HG02610 (cell line): Measurements from ENCODE around the gene CDKAL1.
"Not testable (repeated sequence)": the region's sequence is repeated elsewhere in the genome, so short reads cannot be mapped to it uniquely, and the experiment has no call there.

Experiments
- ATAC-seq: cut with Tn5 transposase; IDR thresholded peaks from one replicate; pipeline ENCODE4 v1.9.1; 2021; ENCODE audit warnings: mild to moderate bottlenecking, moderate library complexity; ENCODE audit not compliant: unreplicated experiment

Gene CDKAL1

GRCh38 chr6:20827798-20828197 is 293.5 kb downstream of the CDKAL1 start:
- ATAC-seq: no peak

GRCh38 chr6:20830576-20830975 is 296.3 kb downstream of the CDKAL1 start:
- no peak for ATAC-seq

GRCh38 chr6:20831251-20831650 is 297.0 kb downstream of the CDKAL1 start:
- ATAC-seq: not testable (repeated sequence)

GRCh38 chr6:20833881-20834515 is 299.7 kb downstream of the CDKAL1 start:
- ATAC-seq: no peak

- no peak for ATAC-seq
These were observed 301.2 kb downstream of the CDKAL1 start for GRCh38 chr6:20835315-20836010.

- peak; percentile 51 for ATAC-seq
These were observed 302.9 kb downstream of the CDKAL1 start for GRCh38 chr6:20837189-20837588.

- no peak for ATAC-seq
These were observed 303.9 kb downstream of the CDKAL1 start for GRCh38 chr6:20838113-20838512.

GRCh38 chr6:20839630-20840029 is 305.4 kb downstream of the CDKAL1 start:
- ATAC-seq: no peak

- ATAC-seq: no peak
These were observed 306.4 kb downstream of the CDKAL1 start for GRCh38 chr6:20840675-20841074.

- no peak for ATAC-seq
These were observed 307.5 kb downstream of the CDKAL1 start for GRCh38 chr6:20841806-20842205.

- peak; percentile 49 for ATAC-seq
These were observed 311.3 kb downstream of the CDKAL1 start for GRCh38 chr6:20845592-20845991.

- no peak for ATAC-seq
These were observed 312.4 kb downstream of the CDKAL1 start for GRCh38 chr6:20846602-20847028.

GRCh38 chr6:20847904-20848303 is 313.6 kb downstream of the CDKAL1 start:
- no peak for ATAC-seq

- no peak for ATAC-seq
These were observed 316.6 kb downstream of the CDKAL1 start for GRCh38 chr6:20850686-20851416.

- no peak for ATAC-seq
These were observed 317.5 kb downstream of the CDKAL1 start for GRCh38 chr6:20851795-20852194.

- ATAC-seq: no peak
These were observed 319.6 kb downstream of the CDKAL1 start for GRCh38 chr6:20853828-20854227.

- no peak for ATAC-seq
These were observed 322.5 kb downstream of the CDKAL1 start for GRCh38 chr6:20856681-20857288.

- no peak for ATAC-seq
These were observed 327.2 kb downstream of the CDKAL1 start for GRCh38 chr6:20861481-20861880.

GRCh38 chr6:20866036-20866435 is 331.8 kb downstream of the CDKAL1 start:
- no peak for ATAC-seq

GRCh38 chr6:20866935-20867703 is 332.9 kb downstream of the CDKAL1 start:
- ATAC-seq: no peak
